Mesenchymal stem cell (in vitro differentiated cells and primary cell): ENCODE measurements around the gene PAX7.

ENCODE experiments used
- DNase-seq: peaks from one replicate; pipeline ENCODE4 v3.0.0-alpha.2; 2013
- H2AFZ ChIP-seq: one replicate; pipeline ENCODE4 v1.6.1; 2013; ENCODE audit warnings: low read depth, mild to moderate bottlenecking, control low read depth, inconsistent platforms, low read length, moderate library complexity
- H2AK5ac ChIP-seq: 2 replicates; pipeline ENCODE4 v1.6.1; 2013; ENCODE audit warnings: low read length, moderate library complexity, mild to moderate bottlenecking, inconsistent platforms; ENCODE audit not compliant: severe bottlenecking
- H2BK120ac ChIP-seq: one replicate; pipeline ENCODE4 v1.6.1; 2013; ENCODE audit warnings: low read depth, mild to moderate bottlenecking, inconsistent platforms, low read length, moderate library complexity
- H2BK12ac ChIP-seq, 2 experiments: one replicate each; pipeline ENCODE4 v1.6.1; 2013; ENCODE audit warnings: inconsistent platforms in 2 of 2, low read length in 2 of 2, mild to moderate bottlenecking in 2 of 2, moderate library complexity in 2 of 2, control low read depth in 1 of 2
- H2BK15ac ChIP-seq: one replicate; pipeline ENCODE4 v1.6.1; 2013; ENCODE audit warnings: mild to moderate bottlenecking, low read depth, inconsistent platforms; ENCODE audit not compliant: poor library complexity, severe bottlenecking
- H2BK5ac ChIP-seq: 2 replicates; pipeline ENCODE4 v1.6.1; 2013; ENCODE audit warnings: low read depth, mild to moderate bottlenecking, low read length, control low read depth, inconsistent platforms; ENCODE audit not compliant: poor library complexity, severe bottlenecking
- H3K14ac ChIP-seq, 2 experiments: one replicate each; pipeline ENCODE4 v1.6.1; 2013; ENCODE audit warnings: inconsistent platforms in 2 of 2, low read length in 2 of 2, control low read depth in 1 of 2, mild to moderate bottlenecking in 1 of 2, moderate library complexity in 1 of 2
- H3K18ac ChIP-seq, 2 experiments: one replicate each; pipeline ENCODE4 v1.6.1; 2013; ENCODE audit warnings: inconsistent platforms in 2 of 2, low read length in 2 of 2, control low read depth in 1 of 2, low read depth in 1 of 2, mild to moderate bottlenecking in 1 of 2
- H3K23ac ChIP-seq, 2 experiments: one replicate each; pipeline ENCODE4 v1.6.1; 2013; ENCODE audit warnings: inconsistent platforms in 2 of 2, low read length in 2 of 2, mild to moderate bottlenecking in 2 of 2, moderate library complexity in 2 of 2, control low read depth in 1 of 2
- H3K27ac ChIP-seq: 2 replicates; pipeline ENCODE4 v1.5.1; 2013; ENCODE audit warnings: mild to moderate bottlenecking, moderate library complexity, low read length, control low read depth, inconsistent platforms; ENCODE audit not compliant: poor library complexity, severe bottlenecking
- H3K27me3 ChIP-seq, 2 experiments: 2 replicates each; pipeline versions ENCODE4 v1.6.1 to v1.7.0; 2013; ENCODE audit warnings: low read length in 2 of 2, mild to moderate bottlenecking in 2 of 2, moderate library complexity in 2 of 2, control low read depth in 1 of 2, inconsistent platforms in 1 of 2; ENCODE audit not compliant: control insufficient read depth in 1 of 2, insufficient read depth in 1 of 2
- H3K36me3 ChIP-seq, 2 experiments: 2 replicates each; pipeline versions ENCODE4 v1.6.1 to v1.7.0; 2013; ENCODE audit warnings: low read length in 2 of 2, control low read depth in 1 of 2, inconsistent platforms in 1 of 2, low read depth in 1 of 2, mild to moderate bottlenecking in 1 of 2; ENCODE audit not compliant: insufficient read depth in 2 of 2, control insufficient read depth in 1 of 2
- H3K4ac ChIP-seq, 2 experiments: one replicate each; pipeline ENCODE4 v1.6.1; 2013; ENCODE audit warnings: inconsistent platforms in 2 of 2, low read length in 2 of 2, mild to moderate bottlenecking in 2 of 2, moderate library complexity in 2 of 2, control low read depth in 1 of 2, low read depth in 1 of 2
- H3K4me1 ChIP-seq: 2 replicates; pipeline ENCODE4 v1.6.1; 2013; ENCODE audit warnings: low read depth, low read length, control low read depth; ENCODE audit not compliant: control insufficient read depth, insufficient read depth
- H3K4me2 ChIP-seq: 2 replicates; pipeline ENCODE4 v1.6.1; 2013; ENCODE audit warnings: low read length, mild to moderate bottlenecking, inconsistent platforms; ENCODE audit not compliant: poor library complexity, severe bottlenecking
- H3K4me3 ChIP-seq, 2 experiments: 2 replicates each; pipeline versions ENCODE4 v1.5.1 to v1.7.0; 2013; ENCODE audit warnings: low read length in 2 of 2, mild to moderate bottlenecking in 2 of 2, control low read depth in 1 of 2, low read depth in 1 of 2; ENCODE audit not compliant: insufficient read depth in 1 of 2
- H3K79me1 ChIP-seq: replicated peaks from 2 replicates; pipeline ENCODE4 v1.6.1; 2013; ENCODE audit warnings: mild to moderate bottlenecking, control low read depth, low read length, inconsistent platforms; ENCODE audit not compliant: poor library complexity, severe bottlenecking
- H3K9ac ChIP-seq: 2 replicates; pipeline ENCODE4 v1.7.0; 2013; ENCODE audit warnings: mild to moderate bottlenecking, low read length, moderate library complexity
- H3K9me3 ChIP-seq: 2 replicates; pipeline ENCODE4 v1.7.0; 2013; ENCODE audit warnings: mild to moderate bottlenecking, low read length; ENCODE audit not compliant: control insufficient read depth
- H4K8ac ChIP-seq: one replicate; pipeline ENCODE4 v1.6.1; 2013; ENCODE audit warnings: inconsistent platforms, mild to moderate bottlenecking, low read length, moderate library complexity
- H4K91ac ChIP-seq: one replicate; pipeline ENCODE4 v1.6.1; 2013; ENCODE audit warnings: mild to moderate bottlenecking, low read length, inconsistent platforms
- WGBS: methylation state at CpG from one replicate; pipeline ENCODE4 v1.1.7; 2013; ENCODE audit warnings: mixed read lengths; 5-methylcytosine and 5-hydroxymethylcytosine counted together

PAX7 gene

DNA sequence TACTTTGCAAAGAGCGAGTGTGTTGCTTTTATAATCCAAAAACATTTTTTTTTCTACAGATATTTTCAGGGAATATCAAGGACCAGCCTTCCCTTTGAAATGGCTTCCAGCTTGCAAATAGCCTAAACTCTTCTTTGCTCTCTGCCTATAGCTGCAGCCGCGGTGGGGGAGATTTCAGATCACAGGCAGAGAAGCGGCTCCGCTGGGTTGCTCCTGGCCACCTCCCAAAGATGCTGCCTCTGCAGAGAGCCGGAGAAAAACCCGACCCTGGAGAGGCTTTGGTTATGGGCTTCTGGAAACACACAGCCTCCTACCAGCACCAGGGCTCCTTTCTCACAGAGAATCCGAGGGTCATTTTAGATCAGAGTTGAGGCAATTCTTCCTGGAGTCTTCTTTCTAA, 18.6 kb upstream of the PAX7 start:
- Histone ChIP-seq H3K9me3 (peaks cover 16% of the 10 kb centered on the region), H3K14ac (no peak overlapping the region), H2AFZ (no peak overlapping the region), H2BK120ac (no peak overlapping the region), H2BK15ac (no peak overlapping the region), H3K18ac (no peak overlapping the region), H3K4me2 (no peak overlapping the region), H3K27ac (no peak overlapping the region), H3K36me3 (no peaks in the 10 kb centered on the region), H3K79me1 (no peaks in the 10 kb centered on the region), H3K4ac (no peak overlapping the region), H3K4me3 (no peak overlapping the region), H2BK5ac (no peak overlapping the region), H4K8ac (no peak overlapping the region), H2AK5ac (no peak overlapping the region), H3K23ac (no peak overlapping the region), H3K9ac (no peak overlapping the region), H4K91ac (no peak overlapping the region), H2BK12ac (no peak overlapping the region), H3K4me1 (no peaks in the 10 kb centered on the region), H3K27me3 (peaks cover 11 to 46% of the 10 kb centered on the region in 2 experiments)
- WGBS = 49% methylated on average over 8 of the region's 8 CpGs
- DNase-seq = no peak

DNA sequence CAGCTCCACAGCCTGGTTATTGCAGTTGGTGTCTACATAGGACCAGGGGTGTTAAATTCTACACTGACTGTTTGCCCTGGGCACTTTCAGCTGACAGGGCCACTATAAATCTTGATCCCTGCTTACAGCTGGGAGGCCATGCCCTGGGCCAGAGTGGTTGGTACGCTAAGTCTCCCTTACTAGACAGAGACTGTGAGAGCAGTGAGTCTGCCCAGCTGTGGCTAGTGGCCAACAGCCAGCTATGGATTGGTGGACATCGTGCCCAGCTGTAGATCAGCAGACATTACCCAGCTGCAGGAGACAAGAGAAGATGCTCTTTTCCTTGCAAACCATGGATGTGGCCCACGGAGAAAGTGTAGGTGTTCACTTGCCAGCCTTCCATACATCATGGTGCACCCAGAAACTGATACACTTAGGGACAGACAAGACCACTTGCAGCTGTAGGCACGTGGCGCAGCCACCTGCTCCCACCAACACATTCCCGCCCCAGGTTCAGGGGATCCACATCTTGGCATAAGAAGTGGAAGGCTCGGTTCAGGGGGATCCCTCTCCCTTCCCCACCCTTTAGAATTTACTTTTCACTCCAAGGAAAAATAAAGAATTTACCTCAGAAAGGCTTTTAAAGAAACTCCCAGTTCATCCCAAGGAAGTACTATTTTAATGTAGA, 16.4 kb upstream of the PAX7 start:
- Histone ChIP-seq H3K4ac (no peak overlapping the region), H3K14ac (no peak overlapping the region), H3K4me2 (no peak overlapping the region), H3K27me3 (peaks cover 7 to 37% of the 10 kb centered on the region in 2 experiments), H2AFZ (no peak overlapping the region), H2BK5ac (no peak overlapping the region), H3K4me3 (no peak overlapping the region), H2BK120ac (no peak overlapping the region), H2BK12ac (no peak overlapping the region), H2AK5ac (no peak overlapping the region), H3K9ac (no peak overlapping the region), H3K23ac (no peak overlapping the region), H3K18ac (no peak overlapping the region), H3K36me3 (no peaks in the 10 kb centered on the region), H2BK15ac (no peak overlapping the region), H3K9me3 (peaks cover 16% of the 10 kb centered on the region), H3K79me1 (no peaks in the 10 kb centered on the region), H3K4me1 (no peaks in the 10 kb centered on the region), H3K27ac (no peak overlapping the region), H4K91ac (no peak overlapping the region), H4K8ac (no peak overlapping the region)
- no peak for DNase-seq
- 68% methylated on average over 7 of the region's 7 CpGs for WGBS

DNA sequence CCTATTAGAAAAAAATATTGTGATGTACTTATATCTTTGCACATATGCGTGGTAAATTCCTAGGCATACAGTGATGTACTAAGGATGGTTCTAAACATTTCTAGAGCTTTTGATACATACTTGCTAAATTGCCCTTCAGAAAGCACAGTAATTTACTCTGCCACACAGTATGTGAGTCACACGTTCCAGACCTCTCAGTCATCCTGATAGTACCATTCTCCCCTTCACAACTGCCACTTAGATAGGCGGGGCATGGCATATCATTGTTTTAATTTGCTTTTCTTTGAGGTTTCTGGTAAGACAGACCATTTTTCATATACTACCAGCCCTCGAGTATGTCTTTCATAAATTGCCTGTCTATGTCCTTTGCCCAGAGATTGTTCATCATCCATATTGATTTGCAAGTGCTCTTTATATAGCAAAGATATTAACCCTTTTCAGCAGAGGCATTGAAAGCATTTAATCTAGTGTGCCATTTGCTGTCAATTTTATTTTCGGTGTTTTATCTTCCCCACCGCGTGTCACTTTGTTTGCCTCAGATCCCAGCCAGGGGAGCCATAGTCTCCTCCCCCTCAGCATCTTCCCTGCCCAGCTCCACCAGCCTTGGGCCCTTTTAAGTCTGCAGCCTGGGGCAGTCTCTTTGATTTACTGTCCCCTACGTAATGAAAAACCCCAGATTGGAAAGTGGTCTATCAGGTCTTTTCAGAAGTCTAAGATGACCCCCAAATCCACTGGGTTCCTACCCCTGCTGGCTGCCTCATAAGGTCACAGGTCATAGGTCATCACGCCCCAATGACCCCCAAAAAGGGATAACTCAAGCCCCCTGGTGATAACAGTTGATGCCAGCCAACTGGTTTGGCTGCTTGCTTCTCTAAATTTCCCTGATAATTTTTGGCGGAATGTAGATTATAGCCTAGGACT, 11.8 kb upstream of the PAX7 start:
- H2BK120ac ChIP-seq = no peak overlapping the region
- DNase-seq = no peak
- H3K79me1 ChIP-seq = no peaks in the 10 kb centered on the region
- 59% methylated on average over 9 of the region's 10 CpGs for WGBS
- H4K8ac ChIP-seq = no peak overlapping the region
- H3K14ac ChIP-seq = no peak overlapping the region
- H3K4me3 ChIP-seq = no peak overlapping the region
- H3K4me2 ChIP-seq = no peak overlapping the region
- no peak overlapping the region for H3K23ac ChIP-seq
- H2BK15ac ChIP-seq = no peak overlapping the region
- no peak overlapping the region for H3K18ac ChIP-seq
- no peak overlapping the region for H2BK5ac ChIP-seq
- peaks cover 10 to 39% of the 10 kb centered on the region in 2 experiments for H3K27me3 ChIP-seq
- no peaks in the 10 kb centered on the region for H3K36me3 ChIP-seq
- no peak overlapping the region for H4K91ac ChIP-seq
- no peak overlapping the region for H2AK5ac ChIP-seq
- H3K4ac ChIP-seq = no peak overlapping the region
- no peak overlapping the region for H3K9ac ChIP-seq
- H3K9me3 ChIP-seq = peaks cover 9% of the 10 kb centered on the region
- H2AFZ ChIP-seq = no peak overlapping the region
- no peaks in the 10 kb centered on the region for H3K4me1 ChIP-seq
- no peak overlapping the region for H2BK12ac ChIP-seq
- no peak overlapping the region for H3K27ac ChIP-seq

DNA sequence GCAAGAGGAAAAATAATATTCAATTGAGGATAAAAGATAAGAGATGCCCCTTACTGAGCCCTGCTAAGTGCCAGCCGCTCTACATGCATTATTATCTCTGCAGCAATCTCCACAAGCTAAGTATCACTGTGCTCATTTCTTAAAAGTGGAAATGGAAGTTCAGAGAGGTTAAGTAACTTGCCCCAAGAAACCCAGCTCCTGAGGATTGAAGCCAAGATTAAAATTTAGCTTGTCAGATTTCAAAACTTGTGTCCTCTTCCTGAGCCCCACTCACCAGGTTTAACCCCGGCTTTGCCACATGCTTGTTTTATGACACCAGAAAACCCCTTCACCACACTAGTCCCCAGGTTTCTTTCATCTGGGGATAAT, 11.2 kb upstream of the PAX7 start:
- Histone ChIP-seq H3K27me3 (peaks cover 14 to 40% of the 10 kb centered on the region in 2 experiments), H3K4ac (no peak overlapping the region), H3K18ac (no peak overlapping the region), H3K79me1 (no peaks in the 10 kb centered on the region), H3K14ac (no peak overlapping the region), H3K4me1 (no peaks in the 10 kb centered on the region), H2BK12ac (no peak overlapping the region), H2AK5ac (no peak overlapping the region), H4K91ac (no peak overlapping the region), H2BK15ac (no peak overlapping the region), H4K8ac (no peak overlapping the region), H3K23ac (no peak overlapping the region), H2AFZ (no peak overlapping the region), H3K27ac (no peak overlapping the region), H2BK5ac (no peak overlapping the region), H3K4me2 (no peak overlapping the region), H2BK120ac (no peak overlapping the region), H3K4me3 (no peak overlapping the region), H3K36me3 (no peaks in the 10 kb centered on the region), H3K9ac (no peak overlapping the region), H3K9me3 (peaks cover 3% of the 10 kb centered on the region)
- WGBS = 85% methylated on average over 1 of the region's 2 CpGs
- no peak for DNase-seq
